ENCODE results near the gene MARCOL. TPM values are rescaled to one million over a fixed set of nuclear protein-coding genes. Genes with fewer than 3 reads are reported as not detected.
"Not testable (repeated sequence)": the region's sequence is repeated elsewhere in the genome, so short reads cannot be mapped to it uniquely, and the experiment has no call there.

MARCOL gene
- total RNA-seq, 1 donor from 2014 or later: not detected

DNA sequence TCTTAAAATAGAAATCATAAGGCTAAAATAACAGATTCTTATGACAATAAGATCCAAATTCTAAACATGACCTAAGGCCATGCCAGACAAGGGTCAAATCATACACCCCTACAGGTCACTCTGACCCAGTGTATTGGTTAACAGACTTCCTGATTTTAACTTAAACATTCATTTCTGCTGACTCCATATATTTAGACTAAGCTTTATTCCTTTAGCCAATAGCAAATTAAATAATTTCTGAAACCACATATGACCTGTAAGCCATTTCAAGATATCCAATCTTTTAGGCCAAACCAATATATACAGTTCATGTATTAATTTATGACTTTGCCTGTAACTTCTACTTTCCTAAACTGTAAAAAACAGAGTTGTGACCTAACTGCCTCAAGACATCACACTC lies 22.9 kb downstream of the MARCOL start:
- no peak for TF ChIP-seq CTCF (IDR thresholded peaks at IDR 0.05; ENCODE audit: unreplicated experiment)
- Mint-ChIP-seq H3K4me1 (ENCODE audit: low read depth) (no peaks in the 10 kb centered on the region), H3K27ac (no peak overlapping the region), H3K9me3 (ENCODE audit: low read depth) (peaks cover 32% of the 10 kb centered on the region), H3K27me3 (no peaks in the 10 kb centered on the region), H3K36me3 (ENCODE audit: insufficient read depth) (peaks cover 2% of the 10 kb centered on the region), H3K4me3 (ENCODE audit: low read depth) (no peak overlapping the region)
- DNase-seq (ENCODE audit: low spot score, unreplicated experiment): no peak

DNA sequence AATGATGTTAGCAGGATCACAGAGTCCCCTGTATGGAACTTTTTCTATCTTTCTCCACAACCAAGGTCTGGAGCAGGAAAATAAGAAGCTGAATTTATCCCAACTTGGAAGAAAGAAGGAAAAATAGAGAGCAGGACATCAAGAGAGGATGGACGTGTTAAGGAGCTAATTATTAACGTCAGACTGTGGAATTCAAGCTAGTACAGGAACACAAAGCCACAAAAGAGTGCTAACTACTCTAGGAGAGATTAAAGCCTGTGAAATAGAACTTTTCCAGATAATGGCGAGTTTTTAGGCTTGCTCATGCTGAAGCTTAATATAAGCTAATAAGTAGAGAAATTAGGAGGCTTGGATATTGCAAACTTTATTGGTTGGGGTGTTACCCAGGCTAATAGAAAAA lies 29.6 kb downstream of the MARCOL start:
- Mint-ChIP-seq H3K36me3 (ENCODE audit: insufficient read depth) (no peaks in the 10 kb centered on the region), H3K27ac (no peak overlapping the region), H3K4me1 (ENCODE audit: low read depth) (peaks cover 13% of the 10 kb centered on the region), H3K9me3 (ENCODE audit: low read depth) (peaks cover 8% of the 10 kb centered on the region), H3K27me3 (no peaks in the 10 kb centered on the region), H3K4me3 (ENCODE audit: low read depth) (no peak overlapping the region)
- no peak for TF ChIP-seq CTCF (IDR thresholded peaks at IDR 0.05; ENCODE audit: unreplicated experiment)
- DNase-seq (ENCODE audit: low spot score, unreplicated experiment): no peak

GRCh38 chr5:148268566-148268965 lies 30.2 kb downstream of the MARCOL start, which contains the start of gene SPINK13:
SPINK13 (plus strand) TSS chr5:148268794; CDS start chr5:148270073, 1,279 bp downstream.
- TF ChIP-seq CTCF (IDR thresholded peaks at IDR 0.05; ENCODE audit: unreplicated experiment): no peak
- Mint-ChIP-seq H3K27me3 (no peaks in the 10 kb centered on the region), H3K9me3 (ENCODE audit: low read depth) (peaks cover 8% of the 10 kb centered on the region), H3K36me3 (ENCODE audit: insufficient read depth) (no peaks in the 10 kb centered on the region), H3K4me1 (ENCODE audit: low read depth) (peaks cover 13% of the 10 kb centered on the region), H3K27ac (no peak within 1 kb of the TSS), H3K4me3 (ENCODE audit: low read depth) (no peak within 1 kb of the TSS)
- DNase-seq (ENCODE audit: low spot score, unreplicated experiment): no peak

DNA sequence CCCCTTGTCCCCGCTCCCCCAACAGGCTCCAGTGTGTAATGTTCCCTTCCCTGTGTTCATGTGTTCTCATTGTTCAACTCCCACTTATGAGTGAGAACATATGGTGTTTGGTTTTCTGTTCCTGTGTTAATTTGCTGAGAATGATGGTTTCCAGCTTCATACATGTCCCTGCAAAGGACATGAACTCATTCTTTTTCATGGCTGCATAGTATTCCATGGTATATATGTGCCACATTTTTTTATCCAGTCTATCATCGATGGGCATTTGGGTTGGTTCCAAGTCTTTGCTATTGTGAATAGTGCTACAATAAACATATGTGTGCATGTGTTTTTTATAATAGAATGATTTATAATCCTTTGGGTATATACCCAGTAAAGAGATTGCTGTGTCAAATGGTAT lies 36.8 kb downstream of the MARCOL start:
- DNase-seq (ENCODE audit: low spot score, unreplicated experiment); H3K36me3 Mint-ChIP-seq (ENCODE audit: insufficient read depth); H3K4me1 Mint-ChIP-seq (ENCODE audit: low read depth); H3K4me3 Mint-ChIP-seq (ENCODE audit: low read depth); H3K27me3 Mint-ChIP-seq; H3K27ac Mint-ChIP-seq: not testable (repeated sequence)
- peaks cover 18% of the 10 kb centered on the region for H3K9me3 Mint-ChIP-seq (ENCODE audit: low read depth)

DNA sequence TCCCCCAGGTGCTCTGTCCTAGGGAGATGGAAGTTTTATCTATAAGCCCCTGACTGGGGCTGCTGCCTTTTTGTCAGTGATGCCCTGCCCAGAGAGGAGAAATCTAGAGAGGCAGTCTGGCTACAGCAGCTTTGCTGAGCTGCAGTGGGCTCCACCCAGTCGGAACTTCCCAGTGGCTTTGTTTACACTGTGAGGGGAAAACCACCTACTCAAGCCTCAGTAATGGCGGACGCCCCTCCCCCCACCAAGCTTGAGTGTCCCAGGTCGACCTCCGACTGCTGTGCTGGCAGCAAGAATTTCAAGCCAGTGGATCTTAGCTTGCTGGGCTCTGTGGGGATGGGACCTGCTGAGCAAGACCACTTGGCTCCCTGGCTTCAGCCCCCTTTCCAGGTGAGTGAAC lies 42.6 kb downstream of the MARCOL start:
- Mint-ChIP-seq H3K9me3 (ENCODE audit: low read depth) (peaks cover 18% of the 10 kb centered on the region), H3K27me3 (peaks cover 11% of the 10 kb centered on the region)
- not testable (repeated sequence) for DNase-seq (ENCODE audit: low spot score, unreplicated experiment); H3K36me3 Mint-ChIP-seq (ENCODE audit: insufficient read depth); H3K27ac Mint-ChIP-seq; H3K4me3 Mint-ChIP-seq (ENCODE audit: low read depth); H3K4me1 Mint-ChIP-seq (ENCODE audit: low read depth)

- not testable (repeated sequence) for H3K27ac Mint-ChIP-seq; H3K36me3 Mint-ChIP-seq (ENCODE audit: insufficient read depth); H3K4me3 Mint-ChIP-seq (ENCODE audit: low read depth)
Observed at GRCh38 chr5:148281336-148281735, 43.0 kb downstream of the MARCOL start.

More at GRCh38 chr5:148281336-148281735, 43.0 kb downstream of the MARCOL start:
- not testable (repeated sequence) for H3K4me1 Mint-ChIP-seq (ENCODE audit: low read depth); DNase-seq (ENCODE audit: low spot score, unreplicated experiment)
- H3K9me3 Mint-ChIP-seq (ENCODE audit: low read depth): peaks cover 14% of the 10 kb centered on the region
- H3K27me3 Mint-ChIP-seq: peaks cover 11% of the 10 kb centered on the region
